ENCODE results near the gene SLC5A12.

DNA sequence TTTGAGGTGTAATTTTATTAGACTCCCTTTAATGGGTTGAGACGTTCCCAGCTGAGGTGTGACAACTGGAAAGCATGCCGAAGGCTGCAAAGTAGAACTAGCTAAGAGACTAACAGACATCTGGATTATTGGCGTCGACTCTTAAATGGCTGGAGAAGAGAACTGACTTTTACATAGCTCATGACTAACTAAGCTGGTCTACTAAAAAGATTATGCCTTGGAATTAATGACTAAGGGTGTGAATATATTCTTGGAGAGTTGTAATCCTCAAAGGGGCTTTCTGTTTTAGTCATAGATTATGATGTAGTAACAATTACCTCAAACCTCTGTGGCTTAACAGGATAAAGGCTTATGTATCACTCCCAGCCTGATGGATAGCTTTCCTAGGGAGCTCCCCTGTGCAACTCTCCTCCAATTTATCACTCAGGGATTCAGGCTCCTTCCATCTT, 39.5 kb upstream of the SLC5A12 start:
- no peak for TF ChIP-seq POLR2AphosphoS5 (IDR thresholded peaks at IDR 0.05)
- no peak for TF ChIP-seq POLR2A (IDR thresholded peaks at IDR 0.05)
- no peak for TF ChIP-seq EP300 (IDR thresholded peaks at IDR 0.05)

Measured in gastroesophageal sphincter (tissue), 2 donors.